ENCODE results near the gene OCA2. TPM values are rescaled to one million over a fixed set of nuclear protein-coding genes. Genes with fewer than 3 reads are reported as not detected.

Gene OCA2
- total and polyA plus RNA-seq, 2 experiments from 2014 or later, result 0.49 to 0.63 TPM

DNA sequence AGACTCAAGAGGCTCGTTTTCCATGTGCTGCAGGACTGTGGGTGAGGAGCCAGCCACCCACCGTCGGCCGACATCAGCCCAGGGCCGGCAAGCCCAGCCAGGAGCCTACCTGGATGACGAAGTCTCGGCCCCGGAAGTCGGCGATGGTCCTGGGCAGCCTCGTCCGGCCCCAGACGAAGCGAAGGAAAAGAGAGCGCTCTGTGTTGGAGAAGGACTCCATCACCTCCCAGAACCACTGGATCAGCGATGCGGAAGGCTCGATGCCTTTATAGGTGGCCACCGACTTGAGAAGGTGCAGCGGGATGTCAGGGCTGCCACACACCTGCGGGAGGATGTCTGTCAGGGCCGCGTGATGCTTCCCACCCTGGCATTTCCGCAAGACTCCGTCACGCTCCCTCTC is 13.8 kb upstream of the OCA2 start:
- H3K36me3 ChIP-seq, result peaks cover 41% of the 10 kb centered on the region
- no peaks in the 10 kb centered on the region for H3K4me1 ChIP-seq (ENCODE audit: low read depth)
- H3K9me3 ChIP-seq (ENCODE audit: low read depth), result no peaks in the 10 kb centered on the region
- H3K27ac ChIP-seq, result no peak overlapping the region
- no peak overlapping the region for H3K4me3 ChIP-seq
- no peak for TF ChIP-seq CTCF (IDR thresholded peaks at IDR 0.05; ENCODE audit: low read depth, low read length)
- H3K27me3 ChIP-seq, result peaks cover 2% of the 10 kb centered on the region
- DNase-seq (ENCODE audit: low read depth in 1 of 2, low spot score in 1 of 2), result no peak

DNA sequence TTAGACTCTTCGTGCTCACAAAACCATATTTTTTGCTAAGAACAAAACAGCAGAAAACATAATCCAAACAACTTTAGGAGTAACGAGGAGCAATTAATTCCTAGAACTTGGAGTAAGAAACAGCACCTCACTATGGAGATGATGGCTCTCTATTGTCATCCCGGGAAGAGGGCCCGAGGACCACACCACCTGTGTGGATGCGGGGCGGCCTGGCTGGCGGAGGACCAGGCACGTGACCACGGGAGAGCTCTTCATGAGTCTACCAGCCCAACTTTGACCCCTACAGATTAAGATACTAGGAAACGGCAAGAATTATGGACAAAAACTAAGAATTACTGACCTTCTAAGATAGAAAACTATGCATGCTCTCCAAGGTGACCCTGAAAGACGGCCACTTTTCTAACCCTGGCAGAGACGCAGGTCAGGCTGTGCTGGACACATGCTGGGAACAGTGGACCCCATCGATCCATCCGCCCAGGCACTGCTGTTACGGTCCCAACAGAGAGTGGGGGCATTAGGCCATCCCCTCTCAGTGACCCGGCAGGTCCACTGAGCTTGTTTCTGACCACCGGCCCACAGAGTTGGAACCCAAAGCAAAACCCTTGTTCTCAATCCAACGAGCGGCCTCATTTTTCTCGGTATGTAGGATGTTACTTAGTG is 13.1 kb upstream of the OCA2 start:
- Histone ChIP-seq H3K4me1 (ENCODE audit: low read depth) (no peaks in the 10 kb centered on the region), H3K9me3 (ENCODE audit: low read depth) (no peaks in the 10 kb centered on the region), H3K4me3 (no peak overlapping the region), H3K27me3 (peaks cover 9% of the 10 kb centered on the region), H3K36me3 (peaks cover 35% of the 10 kb centered on the region), H3K27ac (no peak overlapping the region)
- no peak for DNase-seq (ENCODE audit: low read depth in 1 of 2, low spot score in 1 of 2)
- no peak for TF ChIP-seq CTCF (IDR thresholded peaks at IDR 0.05; ENCODE audit: low read depth, low read length)

DNA sequence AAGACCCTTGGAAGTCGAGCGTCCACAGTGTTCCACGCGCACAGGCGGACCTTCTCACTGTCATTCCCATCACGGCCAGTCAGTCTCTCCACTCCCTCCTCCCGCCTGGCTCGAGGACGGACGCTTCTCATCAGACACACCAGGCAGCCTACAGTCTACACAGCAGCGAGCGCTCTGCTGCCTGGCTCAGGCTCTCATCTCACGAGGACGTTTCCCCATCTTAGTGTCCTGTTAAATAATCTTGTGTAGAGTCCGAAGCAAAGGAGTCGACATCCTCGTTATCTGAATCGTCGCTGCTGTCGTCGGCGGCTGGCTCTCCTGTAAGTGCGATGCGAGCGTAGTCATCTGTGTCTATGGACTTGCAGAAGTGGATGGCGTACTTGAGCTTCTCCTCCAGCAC is 12.4 kb upstream of the OCA2 start:
- no peak for TF ChIP-seq CTCF (IDR thresholded peaks at IDR 0.05; ENCODE audit: low read depth, low read length)
- no peak overlapping the region for H3K27ac ChIP-seq
- peaks cover 34% of the 10 kb centered on the region for H3K36me3 ChIP-seq
- no peaks in the 10 kb centered on the region for H3K9me3 ChIP-seq (ENCODE audit: low read depth)
- no peak overlapping the region for H3K4me3 ChIP-seq
- no peaks in the 10 kb centered on the region for H3K4me1 ChIP-seq (ENCODE audit: low read depth)
- peaks cover 16% of the 10 kb centered on the region for H3K27me3 ChIP-seq
- DNase-seq (ENCODE audit: low read depth in 1 of 2, low spot score in 1 of 2), result no peak

GRCh38 chr15:28110481-28110881 is 11.4 kb upstream of the OCA2 start:
- Histone ChIP-seq H3K4me1 (ENCODE audit: low read depth) (no peaks in the 10 kb centered on the region), H3K27me3 (peaks cover 27% of the 10 kb centered on the region), H3K4me3 (no peak overlapping the region), H3K36me3 (peaks cover 25% of the 10 kb centered on the region), H3K9me3 (ENCODE audit: low read depth) (no peaks in the 10 kb centered on the region), H3K27ac (no peak overlapping the region)
- TF ChIP-seq CTCF (IDR thresholded peaks at IDR 0.05; ENCODE audit: low read depth, low read length), result no peak
- no peak for DNase-seq (ENCODE audit: low read depth in 1 of 2, low spot score in 1 of 2)

DNA sequence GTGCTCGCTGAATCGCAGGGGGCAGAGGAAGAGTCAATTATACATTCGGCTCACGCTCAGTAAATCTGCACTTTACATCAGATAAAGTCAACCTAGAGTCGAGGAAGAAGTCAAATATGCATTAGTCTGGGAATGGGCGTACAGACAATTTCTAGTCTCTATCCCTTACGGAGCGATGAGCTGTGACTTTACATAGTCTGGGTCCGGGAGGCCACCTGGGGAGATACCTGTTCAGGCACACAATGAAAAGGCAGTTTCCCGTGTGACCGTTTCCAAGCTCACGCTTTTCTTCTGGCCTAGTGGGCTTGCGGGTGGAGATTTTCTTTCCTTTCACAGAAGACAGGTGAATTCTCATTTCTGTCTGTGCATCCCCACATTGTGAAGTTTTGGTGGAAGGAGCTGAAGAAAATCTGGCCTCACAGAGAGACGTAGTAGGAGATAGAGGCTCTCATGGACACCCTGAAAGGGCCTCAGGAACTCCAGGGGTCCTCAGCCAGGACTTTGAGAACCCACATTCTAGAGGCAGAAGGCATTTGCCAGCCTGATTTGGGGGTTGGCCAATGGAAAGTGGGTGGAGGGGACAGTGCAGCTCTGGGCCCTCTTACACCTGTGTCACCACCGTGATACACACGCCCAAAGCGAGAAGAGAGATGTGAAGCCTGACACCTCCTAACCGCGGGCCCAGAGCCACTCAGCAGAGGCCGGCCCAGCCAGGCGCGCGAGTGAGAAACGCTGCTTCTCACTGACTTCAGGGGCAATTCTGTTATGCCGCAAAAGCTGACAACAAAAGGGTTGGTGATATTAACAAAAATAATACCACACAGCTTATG is 10.7 kb upstream of the OCA2 start:
- Histone ChIP-seq H3K27ac (no peak overlapping the region), H3K27me3 (peaks cover 28% of the 10 kb centered on the region), H3K9me3 (ENCODE audit: low read depth) (no peaks in the 10 kb centered on the region), H3K4me1 (ENCODE audit: low read depth) (no peaks in the 10 kb centered on the region), H3K4me3 (no peak overlapping the region), H3K36me3 (peaks cover 25% of the 10 kb centered on the region)
- no peak for TF ChIP-seq CTCF (IDR thresholded peaks at IDR 0.05; ENCODE audit: low read depth, low read length)
- no peak for DNase-seq (ENCODE audit: low read depth in 1 of 2, low spot score in 1 of 2)

Measured in cardiac muscle cell (in vitro differentiated cells and primary cell).